Measurements from ENCODE around the gene KIZ.

DNA sequence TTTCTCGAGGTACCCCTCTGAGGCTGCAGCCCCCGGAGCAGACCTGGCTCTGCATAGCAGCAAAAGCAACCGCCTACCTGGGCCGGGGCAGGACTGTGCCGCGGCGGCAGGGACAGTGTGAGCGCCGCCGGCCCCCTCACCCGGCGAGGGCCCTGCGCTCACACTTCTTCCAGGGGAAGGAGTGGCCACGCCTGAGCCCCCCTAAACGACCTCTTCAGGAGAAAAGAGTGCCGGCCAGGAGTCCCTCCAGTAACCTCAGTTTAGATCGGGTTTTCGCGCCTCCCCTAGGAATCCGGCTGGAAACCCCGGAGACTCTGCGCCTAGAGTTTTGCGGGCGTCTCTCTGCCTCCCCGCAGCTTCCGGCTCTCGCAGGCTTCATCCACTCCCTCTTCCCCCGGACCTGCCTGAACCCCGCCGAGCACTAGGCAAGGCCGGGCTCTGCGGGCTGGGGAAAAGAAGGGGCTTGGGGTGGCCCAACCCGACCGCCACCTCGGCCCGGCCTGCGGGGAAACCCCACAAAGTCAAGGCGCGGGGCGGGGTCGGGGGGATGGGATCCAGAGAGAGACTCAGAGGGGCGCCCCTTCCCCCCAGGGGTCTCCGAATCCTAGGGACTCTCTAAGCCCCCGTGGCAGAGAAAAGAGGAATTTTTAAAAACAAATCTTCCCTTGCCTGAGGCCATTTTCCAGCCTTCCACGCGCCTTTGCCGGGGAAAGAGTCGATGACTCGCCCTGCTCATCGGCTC lies 20.3 kb upstream of the KIZ start:
- TF ChIP-seq, protein P1, sequence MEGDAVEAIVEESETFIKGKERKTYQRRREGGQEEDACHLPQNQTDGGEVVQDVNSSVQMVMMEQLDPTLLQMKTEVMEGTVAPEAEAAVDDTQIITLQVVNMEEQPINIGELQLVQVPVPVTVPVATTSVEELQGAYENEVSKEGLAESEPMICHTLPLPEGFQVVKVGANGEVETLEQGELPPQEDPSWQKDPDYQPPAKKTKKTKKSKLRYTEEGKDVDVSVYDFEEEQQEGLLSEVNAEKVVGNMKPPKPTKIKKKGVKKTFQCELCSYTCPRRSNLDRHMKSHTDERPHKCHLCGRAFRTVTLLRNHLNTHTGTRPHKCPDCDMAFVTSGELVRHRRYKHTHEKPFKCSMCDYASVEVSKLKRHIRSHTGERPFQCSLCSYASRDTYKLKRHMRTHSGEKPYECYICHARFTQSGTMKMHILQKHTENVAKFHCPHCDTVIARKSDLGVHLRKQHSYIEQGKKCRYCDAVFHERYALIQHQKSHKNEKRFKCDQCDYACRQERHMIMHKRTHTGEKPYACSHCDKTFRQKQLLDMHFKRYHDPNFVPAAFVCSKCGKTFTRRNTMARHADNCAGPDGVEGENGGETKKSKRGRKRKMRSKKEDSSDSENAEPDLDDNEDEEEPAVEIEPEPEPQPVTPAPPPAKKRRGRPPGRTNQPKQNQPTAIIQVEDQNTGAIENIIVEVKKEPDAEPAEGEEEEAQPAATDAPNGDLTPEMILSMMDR (IDR thresholded peaks at IDR 0.05), result no peak
- no peak for TF ChIP-seq POLR2A (IDR thresholded peaks at IDR 0.05)
